ENCODE results near the gene CALHM6. TPM values are rescaled to one million over a fixed set of nuclear protein-coding genes. Genes with fewer than 3 reads are reported as not detected.

The CALHM6 gene
- total and polyA plus RNA-seq, 10 of the 15 experiments (the other 5 are each of a cell fraction or from before 2014, with no cell fraction given): 0.15 to 3.4 (median 1.3) TPM

DNA sequence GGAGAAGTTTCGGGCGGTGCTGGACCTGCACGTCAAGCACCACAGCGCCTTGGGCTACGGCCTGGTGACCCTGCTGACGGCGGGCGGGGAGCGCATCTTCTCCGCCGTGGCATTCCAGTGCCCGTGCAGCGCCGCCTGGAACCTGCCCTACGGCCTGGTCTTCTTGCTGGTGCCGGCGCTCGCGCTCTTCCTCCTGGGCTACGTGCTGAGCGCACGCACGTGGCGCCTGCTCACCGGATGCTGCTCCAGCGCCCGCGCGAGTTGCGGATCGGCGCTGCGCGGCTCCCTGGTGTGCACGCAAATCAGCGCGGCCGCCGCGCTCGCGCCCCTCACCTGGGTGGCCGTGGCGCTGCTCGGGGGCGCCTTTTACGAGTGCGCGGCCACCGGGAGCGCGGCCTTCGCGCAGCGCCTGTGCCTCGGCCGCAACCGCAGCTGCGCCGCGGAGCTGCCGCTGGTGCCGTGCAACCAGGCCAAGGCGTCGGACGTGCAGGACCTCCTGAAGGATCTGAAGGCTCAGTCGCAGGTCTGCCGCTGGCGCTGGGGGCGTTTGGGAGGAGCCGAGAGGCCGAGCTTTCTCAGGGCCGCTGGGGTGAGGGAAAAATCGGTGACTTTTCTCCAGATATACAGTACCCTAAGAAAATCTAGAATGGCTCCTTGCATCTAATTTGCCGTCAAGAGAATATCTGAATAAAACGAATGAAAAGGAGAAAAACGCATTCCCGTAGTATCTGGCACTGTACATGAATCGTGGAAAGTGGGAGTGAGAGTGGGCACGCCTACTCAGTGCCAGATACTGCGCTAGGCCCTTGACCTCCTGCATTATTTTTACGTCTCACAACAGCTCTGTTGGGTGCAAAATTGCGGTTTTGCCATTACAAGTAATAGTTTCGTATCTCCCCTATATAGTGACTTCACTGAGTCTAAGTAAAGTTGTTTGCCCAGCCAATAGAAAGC, 1.0 kb downstream of the CALHM6 start (continued):
- TF ChIP-seq, protein P1, sequence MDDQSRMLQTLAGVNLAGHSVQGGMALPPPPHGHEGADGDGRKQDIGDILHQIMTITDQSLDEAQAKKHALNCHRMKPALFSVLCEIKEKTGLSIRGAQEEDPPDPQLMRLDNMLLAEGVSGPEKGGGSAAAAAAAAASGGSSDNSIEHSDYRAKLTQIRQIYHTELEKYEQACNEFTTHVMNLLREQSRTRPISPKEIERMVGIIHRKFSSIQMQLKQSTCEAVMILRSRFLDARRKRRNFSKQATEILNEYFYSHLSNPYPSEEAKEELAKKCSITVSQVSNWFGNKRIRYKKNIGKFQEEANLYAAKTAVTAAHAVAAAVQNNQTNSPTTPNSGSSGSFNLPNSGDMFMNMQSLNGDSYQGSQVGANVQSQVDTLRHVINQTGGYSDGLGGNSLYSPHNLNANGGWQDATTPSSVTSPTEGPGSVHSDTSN (IDR thresholded peaks at IDR 0.05; ENCODE audit: insufficient replicate concordance, low read depth, low read length): no peak
- no peak for TF ChIP-seq IKZF2 (IDR thresholded peaks at IDR 0.05)
- TF ChIP-seq, protein P2, sequence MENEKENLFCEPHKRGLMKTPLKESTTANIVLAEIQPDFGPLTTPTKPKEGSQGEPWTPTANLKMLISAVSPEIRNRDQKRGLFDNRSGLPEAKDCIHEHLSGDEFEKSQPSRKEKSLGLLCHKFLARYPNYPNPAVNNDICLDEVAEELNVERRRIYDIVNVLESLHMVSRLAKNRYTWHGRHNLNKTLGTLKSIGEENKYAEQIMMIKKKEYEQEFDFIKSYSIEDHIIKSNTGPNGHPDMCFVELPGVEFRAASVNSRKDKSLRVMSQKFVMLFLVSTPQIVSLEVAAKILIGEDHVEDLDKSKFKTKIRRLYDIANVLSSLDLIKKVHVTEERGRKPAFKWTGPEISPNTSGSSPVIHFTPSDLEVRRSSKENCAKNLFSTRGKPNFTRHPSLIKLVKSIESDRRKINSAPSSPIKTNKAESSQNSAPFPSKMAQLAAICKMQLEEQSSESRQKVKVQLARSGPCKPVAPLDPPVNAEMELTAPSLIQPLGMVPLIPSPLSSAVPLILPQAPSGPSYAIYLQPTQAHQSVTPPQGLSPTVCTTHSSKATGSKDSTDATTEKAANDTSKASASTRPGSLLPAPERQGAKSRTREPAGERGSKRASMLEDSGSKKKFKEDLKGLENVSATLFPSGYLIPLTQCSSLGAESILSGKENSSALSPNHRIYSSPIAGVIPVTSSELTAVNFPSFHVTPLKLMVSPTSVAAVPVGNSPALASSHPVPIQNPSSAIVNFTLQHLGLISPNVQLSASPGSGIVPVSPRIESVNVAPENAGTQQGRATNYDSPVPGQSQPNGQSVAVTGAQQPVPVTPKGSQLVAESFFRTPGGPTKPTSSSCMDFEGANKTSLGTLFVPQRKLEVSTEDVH (IDR thresholded peaks at IDR 0.05; ENCODE audit: low read depth, partially characterized antibody): no peak
- TF ChIP-seq RUNX3 (IDR thresholded peaks at IDR 0.05; ENCODE audit: low read length): peak; percentile 77
- no peak for TF ChIP-seq CHD4 (IDR thresholded peaks at IDR 0.05)
- no peak; the same call in 1 of the 2 replicates for TF ChIP-seq PAX5 (IDR thresholded peaks at IDR 0.05; ENCODE audit: borderline replicate concordance, low read depth, low read length)
- no peak for TF ChIP-seq ETV6 (conservative IDR thresholded peaks at IDR 0.05 in 1 of 2, IDR thresholded peaks at IDR 0.05 in 1 of 2; ENCODE audit: borderline replicate concordance in 1 of 2, low read depth in 1 of 2)
- no peak for TF ChIP-seq ZBED1 (IDR thresholded peaks at IDR 0.05; ENCODE audit: borderline replicate concordance)
- TF ChIP-seq, protein P3, sequence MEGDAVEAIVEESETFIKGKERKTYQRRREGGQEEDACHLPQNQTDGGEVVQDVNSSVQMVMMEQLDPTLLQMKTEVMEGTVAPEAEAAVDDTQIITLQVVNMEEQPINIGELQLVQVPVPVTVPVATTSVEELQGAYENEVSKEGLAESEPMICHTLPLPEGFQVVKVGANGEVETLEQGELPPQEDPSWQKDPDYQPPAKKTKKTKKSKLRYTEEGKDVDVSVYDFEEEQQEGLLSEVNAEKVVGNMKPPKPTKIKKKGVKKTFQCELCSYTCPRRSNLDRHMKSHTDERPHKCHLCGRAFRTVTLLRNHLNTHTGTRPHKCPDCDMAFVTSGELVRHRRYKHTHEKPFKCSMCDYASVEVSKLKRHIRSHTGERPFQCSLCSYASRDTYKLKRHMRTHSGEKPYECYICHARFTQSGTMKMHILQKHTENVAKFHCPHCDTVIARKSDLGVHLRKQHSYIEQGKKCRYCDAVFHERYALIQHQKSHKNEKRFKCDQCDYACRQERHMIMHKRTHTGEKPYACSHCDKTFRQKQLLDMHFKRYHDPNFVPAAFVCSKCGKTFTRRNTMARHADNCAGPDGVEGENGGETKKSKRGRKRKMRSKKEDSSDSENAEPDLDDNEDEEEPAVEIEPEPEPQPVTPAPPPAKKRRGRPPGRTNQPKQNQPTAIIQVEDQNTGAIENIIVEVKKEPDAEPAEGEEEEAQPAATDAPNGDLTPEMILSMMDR (IDR thresholded peaks at IDR 0.05 in 2 of 3, conservative IDR thresholded peaks at IDR 0.05 in 1 of 3; ENCODE audit: control insufficient read depth in 2 of 3, extremely low read depth in 1 of 3, insufficient read depth in 1 of 3, low read depth in 3 of 3, low read length in 3 of 3): no peak
- no peak for TF ChIP-seq IRF4 (IDR thresholded peaks at IDR 0.05; ENCODE audit: low read depth, low read length)
- no peak for TF ChIP-seq RB1 (IDR thresholded peaks at IDR 0.05; ENCODE audit: borderline replicate concordance)
- TF ChIP-seq, protein P4, sequence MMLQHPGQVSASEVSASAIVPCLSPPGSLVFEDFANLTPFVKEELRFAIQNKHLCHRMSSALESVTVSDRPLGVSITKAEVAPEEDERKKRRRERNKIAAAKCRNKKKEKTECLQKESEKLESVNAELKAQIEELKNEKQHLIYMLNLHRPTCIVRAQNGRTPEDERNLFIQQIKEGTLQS (IDR thresholded peaks at IDR 0.05; ENCODE audit: borderline replicate concordance, extremely low read depth, low read depth, low read length): no peak
- TF ChIP-seq MEF2B (IDR thresholded peaks at IDR 0.05; ENCODE audit: partially characterized antibody, poor library complexity, severe bottlenecking): no peak
- TF ChIP-seq CREM (IDR thresholded peaks at IDR 0.05; ENCODE audit: low read depth): 0 out of 2 replicates have a peak, but pooled peaks have one; percentile 23
- TF ChIP-seq POLR2A (IDR thresholded peaks at IDR 0.05; ENCODE audit: low read depth, low read length): peak; percentile 66
- no peak for TF ChIP-seq SMARCA5 (IDR thresholded peaks at IDR 0.05)
- 0 out of 2 replicates have a peak, but pooled peaks have one; percentile 65 for TF ChIP-seq HDAC2 (IDR thresholded peaks at IDR 0.05)
- TF ChIP-seq, protein P5, sequence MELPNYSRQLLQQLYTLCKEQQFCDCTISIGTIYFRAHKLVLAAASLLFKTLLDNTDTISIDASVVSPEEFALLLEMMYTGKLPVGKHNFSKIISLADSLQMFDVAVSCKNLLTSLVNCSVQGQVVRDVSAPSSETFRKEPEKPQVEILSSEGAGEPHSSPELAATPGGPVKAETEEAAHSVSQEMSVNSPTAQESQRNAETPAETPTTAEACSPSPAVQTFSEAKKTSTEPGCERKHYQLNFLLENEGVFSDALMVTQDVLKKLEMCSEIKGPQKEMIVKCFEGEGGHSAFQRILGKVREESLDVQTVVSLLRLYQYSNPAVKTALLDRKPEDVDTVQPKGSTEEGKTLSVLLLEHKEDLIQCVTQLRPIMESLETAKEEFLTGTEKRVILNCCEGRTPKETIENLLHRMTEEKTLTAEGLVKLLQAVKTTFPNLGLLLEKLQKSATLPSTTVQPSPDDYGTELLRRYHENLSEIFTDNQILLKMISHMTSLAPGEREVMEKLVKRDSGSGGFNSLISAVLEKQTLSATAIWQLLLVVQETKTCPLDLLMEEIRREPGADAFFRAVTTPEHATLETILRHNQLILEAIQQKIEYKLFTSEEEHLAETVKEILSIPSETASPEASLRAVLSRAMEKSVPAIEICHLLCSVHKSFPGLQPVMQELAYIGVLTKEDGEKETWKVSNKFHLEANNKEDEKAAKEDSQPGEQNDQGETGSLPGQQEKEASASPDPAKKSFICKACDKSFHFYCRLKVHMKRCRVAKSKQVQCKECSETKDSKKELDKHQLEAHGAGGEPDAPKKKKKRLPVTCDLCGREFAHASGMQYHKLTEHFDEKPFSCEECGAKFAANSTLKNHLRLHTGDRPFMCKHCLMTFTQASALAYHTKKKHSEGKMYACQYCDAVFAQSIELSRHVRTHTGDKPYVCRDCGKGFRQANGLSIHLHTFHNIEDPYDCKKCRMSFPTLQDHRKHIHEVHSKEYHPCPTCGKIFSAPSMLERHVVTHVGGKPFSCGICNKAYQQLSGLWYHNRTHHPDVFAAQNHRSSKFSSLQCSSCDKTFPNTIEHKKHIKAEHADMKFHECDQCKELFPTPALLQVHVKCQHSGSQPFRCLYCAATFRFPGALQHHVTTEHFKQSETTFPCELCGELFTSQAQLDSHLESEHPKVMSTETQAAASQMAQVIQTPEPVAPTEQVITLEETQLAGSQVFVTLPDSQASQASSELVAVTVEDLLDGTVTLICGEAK (IDR thresholded peaks at IDR 0.05; ENCODE audit: borderline replicate concordance): no peak

All from GM12878 (cell line).